OCI-M2 (cell line): ENCODE results near the gene PLD3.

ENCODE experiments used
- DNase-seq: peaks from one replicate; lab custom pipeline; 2025; ENCODE audit not compliant: unreplicated experiment; lab: John Stamatoyannopoulos, UW

Gene PLD3

DNA sequence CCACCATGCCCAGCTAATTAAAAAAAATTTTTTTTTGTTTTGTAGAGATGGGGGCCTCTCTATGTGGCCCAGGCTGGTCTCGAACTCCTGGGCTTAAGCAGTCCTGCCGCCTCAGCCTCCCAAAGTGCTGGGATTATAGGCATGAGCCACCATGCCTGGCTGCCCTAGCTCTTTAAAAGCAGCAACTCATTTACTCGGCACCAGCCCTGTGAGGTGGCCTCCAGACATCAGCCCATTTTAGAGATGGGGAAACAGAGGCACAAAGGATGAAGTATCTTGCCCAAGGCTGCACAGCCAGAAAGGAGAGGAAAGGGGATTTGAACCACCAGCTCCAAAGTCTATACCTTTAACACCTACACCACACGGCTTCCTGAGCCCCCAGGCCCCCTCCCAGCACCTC, 64.4 kb downstream of the PLD3 start:
- DNase-seq: no peak

DNA sequence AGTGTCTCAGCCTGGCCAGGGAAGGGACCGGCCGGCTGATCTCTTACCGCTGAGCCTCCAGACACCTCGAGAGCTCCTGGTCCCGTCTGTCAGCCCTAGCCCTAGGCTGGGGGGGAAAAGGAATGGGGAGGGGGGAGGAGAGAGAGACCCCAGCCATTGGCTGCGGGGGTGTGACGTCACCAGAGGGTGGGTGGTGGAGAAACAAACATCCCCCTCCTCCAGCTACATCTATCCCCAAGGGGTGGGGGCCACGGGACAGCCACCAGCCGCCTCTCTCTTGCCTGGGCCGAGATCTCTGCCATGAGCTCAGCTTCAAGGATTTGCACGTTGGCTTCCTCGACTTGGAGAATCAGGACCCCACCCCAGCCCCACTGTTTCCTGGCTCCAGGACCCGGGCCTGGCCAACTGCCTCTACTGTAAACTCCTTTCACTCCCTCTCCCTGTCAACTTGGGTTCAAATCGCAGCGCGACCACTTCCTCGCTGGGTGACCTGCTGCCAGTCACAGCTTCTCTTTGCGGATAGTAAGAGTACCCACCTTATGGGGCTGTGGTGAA, 64.9 kb downstream of the PLD3 start, which contains the start of gene PRX:
Gene PRX (minus strand): TSS at position 88 of the 555 bp plus-strand sequence. CDS start 5,446 bp downstream, outside the sequence.
- DNase-seq: no peak

DNA sequence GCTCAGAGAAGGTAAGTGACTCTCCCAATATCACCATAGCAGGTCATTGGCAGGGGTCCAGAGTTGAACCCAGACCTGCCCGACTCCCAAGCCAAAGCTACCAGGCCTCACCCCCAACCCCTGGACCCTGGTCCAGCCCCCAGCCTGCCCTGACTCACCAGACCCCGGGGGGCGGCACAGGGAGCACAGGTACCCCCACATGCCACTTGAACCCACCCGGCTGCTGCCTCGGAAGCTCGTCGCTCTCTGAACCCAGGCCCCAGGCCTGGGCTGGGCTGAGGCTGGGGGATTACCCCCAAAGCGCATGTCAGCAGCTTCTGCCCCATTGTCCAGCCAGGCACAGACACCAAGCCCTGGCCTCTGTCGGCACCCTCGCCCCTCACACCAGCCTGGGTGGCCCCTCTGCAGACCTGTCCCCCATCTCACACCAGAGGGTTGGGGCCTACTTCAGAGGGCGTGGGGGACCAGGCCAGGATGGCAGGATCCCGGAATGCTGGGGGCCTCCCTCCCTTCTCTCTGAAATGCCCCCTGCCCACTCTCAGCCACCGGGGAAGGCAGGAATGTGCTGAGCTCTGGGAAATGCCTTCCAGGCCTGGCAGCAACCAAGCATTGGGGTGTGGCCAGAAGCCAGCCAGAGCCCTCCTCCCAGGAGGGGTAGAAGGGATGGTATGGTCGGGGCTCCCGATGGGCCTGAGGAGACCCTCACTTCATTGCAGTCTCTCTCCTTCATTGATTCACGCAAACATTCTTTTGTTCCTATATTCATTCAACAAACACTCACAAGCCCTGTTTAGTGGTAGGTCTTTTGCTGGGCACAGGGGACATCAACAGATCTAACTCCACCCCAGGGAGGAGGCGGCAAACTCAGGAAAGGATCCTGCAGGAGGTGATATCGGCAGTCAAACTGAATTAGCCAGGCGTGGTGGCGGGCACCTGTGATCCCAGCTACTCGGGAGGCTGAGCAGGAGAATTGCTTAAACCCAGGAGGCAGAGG, 66.3 kb downstream of the PLD3 start:
- no peak for DNase-seq

DNA sequence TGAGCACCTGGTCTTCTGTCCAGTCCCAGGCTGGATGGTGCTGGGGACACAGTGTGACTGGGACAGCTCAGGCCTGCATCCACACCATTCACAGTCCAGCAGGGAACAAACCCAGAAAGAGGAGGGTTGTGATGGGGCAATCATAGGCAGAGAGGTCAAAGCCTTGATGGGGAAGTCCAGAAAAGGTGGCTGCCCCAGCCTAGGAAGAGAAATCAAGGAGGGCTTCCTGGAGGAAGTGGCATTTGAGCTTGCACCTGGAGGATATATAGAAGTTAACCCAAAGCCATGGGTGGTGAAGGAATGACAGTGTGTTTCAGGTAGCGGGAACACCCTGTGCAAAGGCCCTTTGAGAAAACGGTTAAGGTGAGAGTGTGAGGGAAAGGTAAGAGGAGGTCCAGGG, 67.3 kb downstream of the PLD3 start:
- DNase-seq: no peak

DNA sequence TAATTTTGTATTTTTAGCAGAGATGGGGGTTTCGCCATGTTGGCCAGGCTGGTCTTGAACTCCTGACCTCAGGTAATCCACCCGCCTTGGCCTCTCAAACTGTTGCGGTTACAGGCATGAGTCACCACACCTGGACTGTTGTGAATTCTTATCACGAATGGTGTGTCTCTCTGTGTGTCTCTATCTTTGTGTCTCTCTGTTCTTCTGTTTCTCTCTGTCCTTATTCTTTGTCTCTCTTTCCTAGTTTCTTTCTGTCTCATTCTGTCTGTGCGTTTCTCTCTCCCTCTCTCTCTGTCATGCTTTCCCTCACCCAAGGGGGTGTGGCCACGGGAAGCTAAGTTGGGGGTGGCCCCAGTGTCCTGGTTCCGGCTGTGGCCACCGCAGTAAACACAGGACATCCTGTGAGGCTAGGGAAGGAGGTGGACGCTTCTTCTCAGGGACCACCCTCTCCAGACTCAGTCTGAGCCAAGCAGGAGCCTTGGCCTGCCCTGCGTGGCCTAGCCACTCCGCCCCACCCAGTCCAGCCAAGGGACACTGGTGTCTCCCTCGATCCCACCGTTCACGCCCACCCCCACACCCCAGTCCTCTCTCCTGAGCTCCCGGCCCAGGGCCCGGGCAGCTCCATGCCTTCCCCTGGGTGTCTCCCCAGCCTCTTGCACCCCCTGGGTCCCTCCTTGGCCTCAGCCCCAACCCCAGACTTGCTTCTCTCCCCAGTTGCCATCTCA, 68.6 kb downstream of the PLD3 start:
- DNase-seq: no peak

DNA sequence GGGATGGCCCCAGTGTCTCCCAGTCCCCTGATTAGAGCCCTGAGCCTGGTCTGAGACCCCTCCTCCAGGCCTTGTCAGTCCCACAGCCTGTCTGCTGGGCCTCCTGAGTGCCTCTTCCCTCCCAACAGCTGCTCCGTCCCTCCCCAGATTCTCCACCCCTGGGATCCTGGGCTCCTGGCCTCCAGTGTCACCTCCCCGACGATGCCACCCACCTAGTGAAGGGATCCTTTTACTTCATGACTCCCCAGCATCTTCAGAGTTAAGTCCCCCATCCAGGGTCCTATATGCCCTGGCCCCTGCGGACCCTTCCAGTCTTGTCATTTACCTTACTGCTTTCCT, 69.1 kb downstream of the PLD3 start:
- DNase-seq: no peak

DNA sequence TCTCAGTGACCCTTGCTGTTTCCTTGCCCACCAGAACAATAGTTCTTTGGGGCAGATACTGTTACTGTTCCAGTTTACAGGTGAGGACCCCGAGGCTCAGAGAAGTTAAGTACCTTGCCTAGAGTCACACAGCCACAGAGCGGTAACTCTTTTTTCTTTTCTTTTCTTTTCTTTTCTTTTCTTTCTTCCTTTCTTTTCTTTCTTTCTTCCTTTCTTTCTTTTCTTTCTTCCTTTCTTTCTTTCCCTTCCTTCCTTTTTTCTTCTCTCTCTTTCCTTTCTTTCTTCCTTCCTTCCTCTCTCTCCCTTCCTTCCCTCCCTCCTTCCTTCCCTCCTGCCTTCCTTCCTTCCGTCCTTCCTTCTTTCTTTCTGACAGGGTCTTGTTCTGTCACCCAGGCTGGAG, 69.5 kb downstream of the PLD3 start:
- DNase-seq: no peak

DNA sequence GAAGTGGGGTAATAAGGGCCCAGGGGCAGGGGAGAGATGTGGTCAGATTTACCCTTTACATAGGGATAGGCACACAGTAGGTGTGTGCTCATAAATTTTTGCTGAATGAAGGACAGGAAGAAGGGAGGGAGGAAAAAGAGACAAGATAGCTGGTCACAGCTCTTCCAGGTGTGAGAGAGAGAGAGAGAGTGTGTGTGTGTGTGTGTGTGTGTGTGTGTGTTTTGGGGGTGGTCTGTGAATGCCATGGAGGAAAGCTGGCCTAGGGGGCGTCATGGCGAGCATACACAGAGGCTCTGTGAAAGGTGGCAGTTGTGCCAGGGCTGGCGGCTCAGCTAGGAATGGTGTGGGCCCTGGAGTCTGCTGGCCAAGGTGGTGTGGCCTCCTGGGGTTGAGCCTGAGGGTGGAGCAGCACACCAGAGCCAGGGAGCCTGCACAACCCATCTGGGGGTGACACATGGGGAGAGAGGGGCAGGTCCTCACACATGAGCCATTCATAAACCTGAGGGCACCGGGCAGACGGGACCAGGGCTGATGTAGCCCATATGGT, 70.6 kb downstream of the PLD3 start:
- no peak for DNase-seq

DNA sequence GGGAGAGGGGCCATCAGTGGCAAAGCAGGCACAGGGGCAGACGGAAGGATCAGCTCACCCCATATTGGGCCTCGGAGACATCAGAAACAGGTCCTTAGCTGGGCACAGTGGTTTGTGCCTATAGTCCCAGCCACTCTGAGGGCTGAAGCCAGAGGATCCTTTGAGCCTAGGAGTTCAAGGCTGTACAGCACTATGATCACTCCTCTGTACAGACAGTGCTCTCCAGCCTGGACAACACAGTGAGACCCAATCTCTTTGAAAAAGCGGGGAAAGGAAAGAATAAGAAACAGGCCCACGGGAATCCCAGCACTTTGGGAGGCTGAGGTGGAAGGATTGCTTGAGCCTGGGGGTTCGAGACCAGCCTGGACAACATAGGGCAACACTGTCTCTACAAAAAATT, 71.3 kb downstream of the PLD3 start:
- no peak for DNase-seq

DNA sequence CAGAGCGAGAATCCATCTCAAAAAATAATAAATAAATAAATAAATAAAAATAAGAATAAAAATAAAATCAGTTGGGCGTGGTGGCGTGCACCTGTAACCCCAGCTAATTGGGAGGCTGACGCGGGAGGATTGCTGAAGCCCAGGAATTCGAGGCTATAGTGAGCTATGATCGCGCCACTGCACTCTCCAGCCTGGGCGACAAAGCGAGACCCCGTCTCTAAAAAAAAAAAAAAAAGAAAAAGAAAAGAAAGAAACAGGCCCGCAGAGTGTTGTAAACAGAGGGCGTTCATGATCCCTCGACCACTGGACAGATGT, 71.9 kb downstream of the PLD3 start:
- DNase-seq: no peak

DNA sequence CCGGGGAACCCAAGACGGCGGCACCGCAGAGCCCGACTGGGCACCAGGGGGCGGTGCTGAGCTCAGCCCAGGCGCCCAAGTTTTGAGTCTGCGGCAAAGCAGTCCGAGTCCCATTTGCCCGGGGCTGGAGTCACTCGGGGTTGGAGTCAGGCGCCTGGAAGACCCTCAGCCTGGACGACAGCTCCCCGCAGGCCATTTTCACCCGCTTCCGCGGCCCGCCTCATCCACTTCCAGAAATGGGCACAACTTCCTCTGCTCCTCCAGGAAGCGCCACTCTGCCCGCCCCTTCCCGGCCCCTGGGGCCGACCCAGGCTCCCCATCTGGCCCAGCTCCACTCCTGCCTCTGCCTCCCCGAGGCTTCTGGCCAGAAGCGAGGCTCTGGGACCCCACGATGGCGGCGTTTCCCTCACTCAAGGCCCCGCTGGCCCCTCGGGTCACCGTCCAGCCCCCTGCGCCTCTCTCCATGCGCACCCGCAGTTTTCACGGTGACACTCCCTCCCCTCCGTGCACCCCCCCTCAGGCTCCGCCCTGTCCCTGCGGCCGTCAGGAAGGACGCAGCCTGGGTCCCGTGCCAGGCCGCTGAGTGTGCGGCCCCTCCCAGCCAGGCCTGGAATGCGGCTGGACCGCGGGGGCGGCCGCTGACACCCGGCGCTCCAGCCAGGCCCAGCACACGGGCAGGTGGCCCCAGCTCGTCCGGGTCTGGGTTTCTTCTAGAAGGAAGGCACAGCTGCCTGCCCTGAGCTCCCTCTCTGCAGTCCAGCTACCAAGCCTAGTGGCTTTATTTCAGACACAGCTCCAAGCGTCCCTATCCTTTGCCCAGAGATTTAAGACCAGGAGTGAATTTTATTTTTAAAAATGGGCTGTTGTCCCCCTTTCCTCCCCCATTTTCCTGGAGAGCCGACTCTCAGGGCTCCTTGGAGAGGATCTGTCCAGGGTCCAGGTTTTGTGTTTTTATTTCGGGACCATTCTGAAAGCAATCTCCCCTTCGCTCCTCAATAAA, 72.6 kb downstream of the PLD3 start:
- peak; percentile 94 for DNase-seq

DNA sequence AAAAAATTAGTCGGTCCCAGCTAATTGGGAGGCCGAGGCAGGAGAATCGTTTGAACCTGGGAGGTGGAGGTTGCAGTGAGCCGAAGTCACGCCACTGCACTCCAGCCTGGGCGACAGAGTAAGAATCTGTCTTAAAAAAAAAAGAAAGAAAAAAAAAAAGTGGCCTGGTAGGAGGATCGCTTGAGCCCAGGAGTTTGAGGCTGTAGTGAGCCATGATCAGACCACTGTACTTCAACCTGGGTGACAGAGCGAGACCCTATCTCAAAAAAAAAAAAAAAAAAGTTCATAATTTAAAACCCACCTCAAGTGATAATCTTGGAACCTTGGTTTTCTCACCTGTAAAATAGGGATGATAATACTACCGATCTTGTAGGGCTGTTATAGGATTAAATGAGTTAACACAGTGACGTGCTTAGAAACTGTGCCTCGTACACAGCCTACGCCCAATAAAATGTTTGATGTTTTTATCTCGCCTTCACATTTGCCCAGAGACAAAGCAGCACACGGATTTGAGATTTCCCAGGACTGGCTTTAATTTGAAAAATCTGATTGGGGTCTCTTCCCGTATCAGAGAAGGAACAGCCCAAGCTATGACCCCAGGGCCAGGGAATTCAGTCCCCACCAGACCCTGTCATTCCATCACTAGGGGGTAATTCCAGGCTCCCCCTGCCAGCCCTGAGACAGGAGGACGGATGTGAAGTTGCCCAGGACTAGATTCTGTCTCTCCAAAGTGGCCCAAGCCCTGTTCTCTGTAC, 73.7 kb downstream of the PLD3 start:
- DNase-seq: no peak

DNA sequence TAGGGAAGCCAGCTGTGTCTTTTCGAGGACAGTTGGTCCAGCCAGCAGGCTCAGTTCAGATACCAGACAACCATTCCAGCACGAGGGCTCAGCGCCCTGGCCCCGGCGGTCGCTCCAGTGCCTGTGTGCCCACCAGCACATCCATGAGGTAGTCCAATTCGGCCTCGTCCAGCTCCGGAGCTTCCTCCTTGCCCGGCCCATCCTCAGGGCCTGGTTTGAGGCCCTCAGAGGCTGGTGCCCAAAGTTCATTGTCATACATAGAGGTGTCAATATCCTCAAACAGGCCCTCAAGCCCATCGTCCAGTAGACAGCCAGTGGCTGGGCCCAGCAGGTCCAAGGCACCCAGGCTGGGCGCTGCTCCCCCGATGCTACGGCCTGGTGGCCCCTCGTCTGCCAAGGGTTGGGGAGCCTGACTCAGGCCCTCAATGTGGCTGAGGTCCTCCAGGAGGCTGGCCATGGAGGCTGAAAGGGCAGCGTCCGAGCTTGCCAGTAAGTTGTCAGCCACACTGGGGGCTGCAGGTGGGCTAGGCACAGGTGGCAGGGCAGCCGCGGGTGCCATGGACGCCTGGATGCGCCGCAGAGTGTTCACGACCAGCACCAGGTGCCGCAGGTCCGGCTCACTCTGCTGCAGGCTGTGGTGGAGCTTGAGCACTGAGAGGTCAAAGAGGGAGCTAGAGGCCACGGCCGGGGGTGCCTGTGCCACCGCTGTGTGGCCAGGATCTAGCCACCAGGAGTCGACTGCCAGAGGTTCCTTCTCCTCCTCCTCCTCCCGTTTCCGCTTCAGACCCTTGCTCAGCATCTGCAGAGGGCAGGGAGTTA, 74.5 kb downstream of the PLD3 start:
- no peak for DNase-seq

DNA sequence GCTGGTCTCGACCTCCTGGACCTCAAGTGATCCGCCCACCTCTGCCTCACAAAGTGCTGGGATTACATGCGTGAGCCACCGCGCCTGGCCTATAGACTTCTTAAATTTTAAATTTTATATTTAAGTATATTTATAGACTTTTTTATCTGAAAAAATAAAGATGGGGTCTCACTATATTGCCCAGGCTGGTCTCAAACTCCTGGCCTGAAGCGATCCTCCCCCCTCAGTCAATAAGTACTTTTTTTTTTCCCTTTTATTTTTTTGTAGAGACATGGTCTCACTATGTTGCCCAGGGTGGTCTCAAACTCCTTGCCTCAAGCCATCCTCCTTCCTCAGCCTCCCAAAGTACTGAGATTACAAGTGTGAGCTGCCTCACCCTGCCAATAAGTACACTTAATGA, 75.4 kb downstream of the PLD3 start:
- DNase-seq: no peak

DNA sequence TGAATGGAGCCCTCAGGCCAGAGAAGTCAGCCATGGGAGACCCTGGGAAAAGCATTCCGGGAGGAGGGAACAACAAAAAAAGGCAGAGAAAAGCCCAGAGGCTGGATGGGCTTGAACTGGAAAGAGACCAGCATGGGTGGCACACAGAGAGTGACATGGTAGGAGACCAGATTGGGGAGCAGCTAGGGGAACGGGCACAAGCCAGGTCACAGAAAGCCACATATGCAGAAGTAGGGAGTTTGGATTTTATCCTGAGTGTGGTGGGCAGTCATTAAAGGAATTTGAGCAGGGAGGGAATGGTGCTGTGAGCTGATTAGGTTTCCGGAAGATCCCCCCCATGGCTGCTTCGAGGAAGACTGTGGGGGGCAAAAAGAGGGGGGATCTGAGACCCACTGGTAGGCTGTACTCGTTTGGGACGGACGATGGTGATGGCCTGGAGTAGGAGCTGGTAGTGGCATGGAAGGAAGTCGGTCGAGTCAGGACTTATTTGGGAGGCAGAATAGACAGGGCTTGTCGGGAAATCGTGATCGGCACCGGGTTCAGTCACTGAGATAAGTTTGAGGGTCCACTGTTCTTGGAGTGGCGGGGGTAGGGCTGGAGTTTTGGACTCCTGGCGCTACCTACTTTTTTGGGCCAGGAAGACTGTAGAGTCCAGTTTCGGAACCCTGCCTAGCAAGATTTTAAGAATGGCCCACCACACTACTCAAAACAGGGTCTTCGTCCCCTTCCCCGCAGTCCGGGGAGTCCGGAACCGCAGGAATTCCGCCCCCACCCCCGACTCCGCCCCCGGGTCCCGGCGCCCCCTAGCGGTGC, 76.3 kb downstream of the PLD3 start:
- no peak for DNase-seq

DNA sequence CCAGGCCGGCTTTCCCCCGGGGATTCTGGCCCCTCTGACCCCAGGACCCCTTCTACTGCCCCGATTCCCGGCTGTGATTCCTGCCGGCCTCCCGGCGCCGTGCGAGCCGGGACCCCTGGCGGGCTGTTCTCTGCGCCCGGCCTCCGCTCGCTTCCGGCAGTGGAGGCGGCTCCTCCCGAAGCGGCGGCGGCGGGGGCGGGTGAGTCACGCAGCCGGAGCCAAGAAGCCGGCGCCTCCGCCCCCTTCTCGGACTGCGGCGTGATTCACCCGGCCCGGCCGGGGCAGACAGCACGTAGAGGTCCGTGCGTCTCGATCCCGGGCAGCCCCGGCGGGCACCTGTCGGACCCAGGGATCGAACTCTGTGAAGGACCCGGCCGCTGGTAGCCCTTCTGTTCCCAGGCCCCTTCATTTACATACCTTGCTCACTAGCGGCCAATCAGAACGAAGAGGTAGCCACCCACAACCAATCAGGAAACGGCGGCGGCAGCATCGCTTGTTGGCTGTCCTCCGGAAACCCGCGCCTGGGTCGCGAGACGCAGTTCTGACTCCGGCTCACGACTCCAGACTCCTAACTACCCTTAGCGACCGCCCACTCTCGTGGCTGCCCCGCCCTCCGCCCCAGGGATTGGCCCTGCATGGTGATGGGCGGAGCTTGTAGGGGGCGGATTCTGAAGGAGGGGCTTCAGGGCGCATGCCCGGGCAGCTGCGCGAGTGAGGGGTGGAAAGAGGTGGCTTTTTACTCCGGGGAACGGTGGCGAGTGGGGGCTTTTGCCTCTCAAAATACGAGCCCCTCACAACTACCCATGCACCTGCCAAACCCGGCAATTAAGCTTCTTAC, 77.2 kb downstream of the PLD3 start, which contains the start of gene SERTAD1:
Gene SERTAD1 (minus strand): TSS at position 543 of the 838 bp plus-strand sequence. CDS start 2,446 bp downstream, outside the sequence.
- DNase-seq: peak; percentile 97
